Endothelial cell of umbilical vein (primary cell): ENCODE measurements around the gene ABCA2.

Source experiments
- EZH2 ChIP-seq: IDR thresholded peaks from 2 replicates; pipeline ENCODE4 v1.6.1; 2012; ENCODE audit warnings: borderline replicate concordance, low read depth, mild to moderate bottlenecking, moderate library complexity, low read length, inconsistent platforms; ENCODE audit not compliant: severe bottlenecking
- FOS ChIP-seq: IDR thresholded peaks from 2 replicates; pipeline ENCODE4 v1.6.1; 2011; ENCODE audit warnings: mild to moderate bottlenecking, low read length, moderate library complexity, borderline replicate concordance; ENCODE audit not compliant: insufficient read depth
- GATA2 ChIP-seq: IDR thresholded peaks from 2 replicates; pipeline ENCODE4 v1.7.0; 2011; ENCODE audit warnings: low read depth, mild to moderate bottlenecking, moderate library complexity, mixed read lengths, low read length; ENCODE audit not compliant: insufficient read length, insufficient read depth
- JUN ChIP-seq: IDR thresholded peaks from 2 replicates; pipeline ENCODE4 v1.6.1; 2011; ENCODE audit warnings: borderline replicate concordance, low read depth; ENCODE audit not compliant: insufficient read length, insufficient read depth
- MAX ChIP-seq: IDR thresholded peaks from 2 replicates; pipeline ENCODE4 v1.6.1; 2011; ENCODE audit not compliant: insufficient read depth, insufficient read length
- MYC ChIP-seq: IDR thresholded peaks from one replicate; pipeline ENCODE4 v1.6.1; 2011; ENCODE audit warnings: mild to moderate bottlenecking, low read depth, low read length
- POLR2A ChIP-seq: IDR thresholded peaks from 2 replicates; pipeline ENCODE4 v1.6.1; 2012; ENCODE audit warnings: low read depth, mild to moderate bottlenecking, control low read depth, low read length
- POLR2AphosphoS5 ChIP-seq: IDR thresholded peaks from 2 replicates; pipeline ENCODE4 v1.6.1; 2012; ENCODE audit warnings: low read depth, mild to moderate bottlenecking, control low read depth, low read length, moderate library complexity; ENCODE audit not compliant: insufficient read depth
- TF ChIP-seq, protein P1 (sequence below), 2 donors: IDR thresholded peaks; 1 replicate in 1 of 2; 2 replicates in 1 of 2; pipeline ENCODE4 v1.5.1; 2011; ENCODE audit warnings: low read length in 2 of 2, mild to moderate bottlenecking in 2 of 2, moderate library complexity in 2 of 2, control low read depth in 1 of 2, inconsistent platforms in 1 of 2, low read depth in 1 of 2; ENCODE audit not compliant: insufficient read depth in 1 of 2; ENCODE audit errors: extremely low read depth in 1 of 2

DNA sequence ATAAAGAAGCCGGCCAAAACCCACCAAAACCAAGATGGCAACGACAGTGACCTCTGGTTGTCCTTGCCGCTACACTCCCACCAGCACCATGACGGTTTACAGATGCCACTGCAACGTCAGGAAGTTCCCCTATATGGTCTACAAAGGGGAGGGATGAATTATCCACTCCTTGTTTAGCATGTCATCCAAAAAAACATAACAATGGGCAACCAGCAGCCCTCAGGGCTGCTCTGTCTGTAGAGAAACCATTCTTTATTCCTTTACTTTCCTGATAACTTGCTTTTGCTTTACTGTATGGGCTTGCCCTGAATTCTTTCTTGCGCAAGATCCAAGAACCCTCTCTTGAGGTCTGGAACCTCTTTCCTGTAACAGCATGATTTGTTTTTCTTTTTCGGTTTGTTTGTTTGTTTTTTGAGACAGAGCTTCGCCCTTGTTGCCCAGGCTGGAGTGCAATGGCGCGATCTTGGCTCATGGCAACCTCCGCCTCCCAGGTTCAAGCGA, 47.3 kb upstream of the ABCA2 start:
- TF ChIP-seq, protein P1, sequence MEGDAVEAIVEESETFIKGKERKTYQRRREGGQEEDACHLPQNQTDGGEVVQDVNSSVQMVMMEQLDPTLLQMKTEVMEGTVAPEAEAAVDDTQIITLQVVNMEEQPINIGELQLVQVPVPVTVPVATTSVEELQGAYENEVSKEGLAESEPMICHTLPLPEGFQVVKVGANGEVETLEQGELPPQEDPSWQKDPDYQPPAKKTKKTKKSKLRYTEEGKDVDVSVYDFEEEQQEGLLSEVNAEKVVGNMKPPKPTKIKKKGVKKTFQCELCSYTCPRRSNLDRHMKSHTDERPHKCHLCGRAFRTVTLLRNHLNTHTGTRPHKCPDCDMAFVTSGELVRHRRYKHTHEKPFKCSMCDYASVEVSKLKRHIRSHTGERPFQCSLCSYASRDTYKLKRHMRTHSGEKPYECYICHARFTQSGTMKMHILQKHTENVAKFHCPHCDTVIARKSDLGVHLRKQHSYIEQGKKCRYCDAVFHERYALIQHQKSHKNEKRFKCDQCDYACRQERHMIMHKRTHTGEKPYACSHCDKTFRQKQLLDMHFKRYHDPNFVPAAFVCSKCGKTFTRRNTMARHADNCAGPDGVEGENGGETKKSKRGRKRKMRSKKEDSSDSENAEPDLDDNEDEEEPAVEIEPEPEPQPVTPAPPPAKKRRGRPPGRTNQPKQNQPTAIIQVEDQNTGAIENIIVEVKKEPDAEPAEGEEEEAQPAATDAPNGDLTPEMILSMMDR (IDR thresholded peaks at IDR 0.05; ENCODE audit: extremely low read depth in 1 of 2, insufficient read depth in 1 of 2, low read depth in 1 of 2, low read length in 2 of 2), result no peak
- TF ChIP-seq POLR2AphosphoS5 (no peak), POLR2A (no peak), MAX (no peak), EZH2 (no peak), FOS (no peak), JUN (no peak), MYC (no peak), GATA2 (no peak)
